HG02571 (cell line): ENCODE results near the gene IL2RA.
A peak's percentile ranks its signal among the peaks of the same experiment; 100 is the strongest.

Experiments
- ATAC-seq: cut with Tn5 transposase; IDR thresholded peaks from one replicate; pipeline ENCODE4 v1.9.1; 2021; ENCODE audit warnings: mild to moderate bottlenecking, moderate library complexity; ENCODE audit not compliant: unreplicated experiment

Gene IL2RA

DNA sequence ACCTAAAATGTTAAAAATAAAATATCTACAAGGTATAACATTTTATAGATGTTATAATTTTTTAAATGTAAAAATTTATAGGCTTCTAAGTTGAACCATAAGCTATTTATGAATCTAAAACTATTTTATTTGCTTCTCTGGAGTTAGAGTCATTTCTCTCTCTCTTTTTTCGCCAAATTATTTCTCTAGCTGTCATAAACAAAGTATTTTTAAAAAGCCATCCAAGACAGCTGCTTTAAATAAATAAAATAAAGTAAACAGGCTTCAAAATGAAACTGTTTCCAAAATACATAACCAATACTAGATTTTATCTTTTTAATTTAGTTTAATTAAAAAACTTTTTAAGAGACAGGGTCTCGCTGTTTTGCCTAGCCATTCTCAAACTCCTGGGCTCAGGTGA lies 72.4 kb downstream of the IL2RA start:
- ATAC-seq = no peak

DNA sequence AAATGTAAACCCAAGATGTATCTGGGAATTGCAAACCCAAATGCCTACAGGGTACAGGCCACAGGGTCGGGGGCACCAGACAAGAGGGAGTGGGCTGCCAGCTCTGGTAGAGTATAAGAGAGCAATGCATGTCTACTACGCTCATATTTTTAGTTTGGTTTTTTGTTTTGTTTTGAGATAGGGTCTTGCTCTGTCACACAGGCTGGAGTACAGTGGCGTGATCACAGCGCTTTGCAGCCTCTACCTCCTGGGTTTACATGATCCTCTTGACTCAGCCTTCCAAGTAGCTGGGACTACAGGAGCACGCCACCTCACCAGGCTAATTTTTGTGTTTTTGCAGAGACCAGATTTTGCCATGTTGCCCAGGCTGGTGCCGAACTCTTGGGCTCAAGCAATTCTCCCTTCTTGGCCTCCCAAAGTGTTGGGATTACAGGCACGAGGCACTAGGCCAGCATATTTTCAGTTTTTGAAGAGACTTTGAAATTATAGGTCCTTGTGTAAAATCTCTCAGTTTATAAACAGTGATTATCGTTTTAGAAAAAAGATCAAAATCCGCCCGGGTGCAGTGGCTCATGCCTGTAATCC lies 73.7 kb downstream of the IL2RA start:
- no peak for ATAC-seq

DNA sequence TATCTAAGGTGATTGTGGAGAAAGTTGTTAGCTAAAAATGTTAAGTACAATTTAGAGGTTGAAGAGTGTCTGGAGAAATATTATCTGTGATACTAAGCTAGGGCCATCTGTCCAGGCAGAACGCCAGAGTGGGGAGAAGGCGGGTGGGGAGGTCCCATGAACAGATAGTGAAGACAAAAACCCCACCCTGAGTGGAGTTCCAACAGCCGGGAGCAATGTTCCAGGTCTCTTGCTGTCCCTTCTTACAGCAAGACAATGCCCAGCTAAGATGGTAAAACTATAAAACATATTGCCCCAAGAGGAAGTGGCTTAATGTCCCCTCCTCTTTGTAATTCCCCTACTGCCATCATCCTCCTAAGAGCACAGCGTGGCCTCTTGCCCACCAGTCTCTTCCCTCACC lies 74.4 kb downstream of the IL2RA start:
- ATAC-seq = no peak

DNA sequence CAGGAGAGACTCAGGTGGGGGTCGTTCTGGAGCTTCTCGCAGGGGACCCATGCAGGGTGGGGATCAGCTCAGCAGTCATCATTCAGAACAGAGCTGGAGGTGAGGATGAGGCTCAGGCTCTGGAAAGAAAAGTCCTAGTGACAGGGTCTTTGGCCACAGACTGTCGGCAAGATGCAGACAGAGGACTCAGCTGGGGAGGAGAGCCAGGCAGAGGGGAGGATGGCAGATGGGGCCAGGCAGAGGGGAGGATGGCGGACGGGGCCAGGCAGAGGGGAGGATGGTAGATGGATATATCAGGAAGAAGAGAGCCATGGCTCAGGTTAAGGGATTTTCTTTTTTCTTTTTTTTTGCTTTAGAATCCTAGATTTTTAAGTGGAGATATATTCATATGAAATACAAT lies 77.1 kb downstream of the IL2RA start:
- no peak for ATAC-seq

DNA sequence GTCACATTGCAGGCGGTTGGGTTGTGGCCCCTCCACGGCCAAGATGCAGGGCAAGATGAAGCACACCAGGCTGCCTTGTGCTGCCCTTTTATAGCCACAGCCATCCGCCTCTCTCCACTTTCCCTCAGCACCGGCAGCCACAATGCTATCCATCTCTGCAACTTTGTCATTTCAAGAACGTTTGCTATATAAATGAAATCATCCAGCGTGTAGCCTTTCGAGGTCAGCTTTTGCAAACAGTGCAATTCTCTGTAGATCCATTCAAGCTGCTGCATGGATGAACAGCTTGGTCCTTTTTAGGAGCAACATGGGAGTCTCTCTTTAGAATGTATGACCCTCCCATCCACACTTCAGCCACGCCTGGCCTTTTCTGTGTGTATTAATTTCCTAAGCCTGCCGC lies 78.4 kb downstream of the IL2RA start:
- no peak for ATAC-seq

DNA sequence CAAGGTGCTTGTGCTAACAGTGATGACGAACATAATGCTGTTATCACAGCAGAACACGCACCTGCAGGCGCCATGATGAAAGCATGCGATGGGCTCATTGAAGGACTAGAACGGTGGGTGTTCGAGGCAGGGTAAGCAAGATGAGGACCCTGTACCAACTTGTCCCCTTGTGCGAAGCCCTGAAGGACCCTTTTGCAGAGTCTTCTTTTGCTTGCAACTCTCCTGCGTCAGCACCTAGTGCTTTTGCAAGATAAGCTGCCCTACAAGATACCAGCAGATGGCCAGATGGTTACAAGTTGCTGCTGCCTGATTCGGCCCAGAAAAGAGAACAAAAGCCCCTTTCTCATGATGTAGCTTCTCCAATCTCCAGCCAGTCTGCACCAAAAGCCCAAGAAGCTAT lies 80.6 kb downstream of the IL2RA start:
- no peak for ATAC-seq

DNA sequence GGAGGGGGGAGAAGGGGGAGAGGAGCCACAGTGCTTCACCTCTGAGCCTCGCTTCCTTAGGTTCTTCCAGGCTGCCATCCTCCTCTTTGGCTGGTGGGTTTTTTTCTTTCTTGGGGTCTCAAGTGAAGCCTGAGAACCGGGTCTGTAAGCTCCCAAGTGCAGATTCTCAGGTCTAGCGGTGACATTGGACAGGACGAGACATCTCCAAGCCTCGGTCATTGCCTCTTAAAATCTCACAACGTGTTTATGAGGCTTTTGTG lies 84.0 kb downstream of the IL2RA start:
- ATAC-seq = no peak

DNA sequence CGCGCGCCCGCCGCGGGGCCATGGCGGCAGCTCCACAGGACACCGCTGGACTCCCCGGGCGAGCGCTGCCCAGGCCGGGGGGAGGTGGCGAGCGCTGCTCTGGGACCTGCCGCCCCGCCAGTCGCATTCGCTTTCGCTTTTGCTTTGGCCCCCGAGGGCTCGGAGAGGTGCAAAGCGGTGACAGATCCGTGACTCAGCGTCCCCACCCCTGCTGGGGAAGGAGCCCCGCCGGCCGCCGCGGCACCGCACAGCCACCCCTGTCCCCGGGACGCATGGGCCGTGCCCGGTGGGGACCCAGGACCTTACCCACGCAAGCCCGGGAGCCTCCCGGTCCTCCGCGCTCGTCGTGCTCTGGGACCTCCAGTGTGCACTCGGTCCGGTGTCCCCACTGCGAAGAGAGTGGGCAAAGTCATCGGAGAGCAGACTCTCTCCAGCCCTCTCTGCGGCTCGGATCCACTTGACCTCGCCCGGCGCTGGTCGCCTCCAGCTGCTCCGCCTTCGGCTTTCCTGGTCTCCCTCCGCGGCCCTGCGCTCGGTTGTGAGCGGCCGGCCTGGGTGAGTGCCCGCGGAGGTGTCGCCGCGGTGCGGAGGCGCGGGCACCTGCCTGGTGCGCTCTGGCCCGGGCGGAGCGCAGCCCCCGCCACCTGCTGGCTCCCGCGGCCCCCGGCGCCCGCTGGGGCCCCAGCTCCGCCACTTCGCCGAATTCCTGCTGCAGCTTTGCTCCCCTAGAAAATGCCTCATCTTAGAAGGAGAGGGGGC lies 84.5 kb downstream of the IL2RA start, which contains the start of gene IL15RA:
Gene IL15RA, minus strand, starts transcription at position 73 of the 759 bp plus-strand sequence. Its CDS starts 51 bp downstream, at position 22.
- ATAC-seq = peak; percentile 61

DNA sequence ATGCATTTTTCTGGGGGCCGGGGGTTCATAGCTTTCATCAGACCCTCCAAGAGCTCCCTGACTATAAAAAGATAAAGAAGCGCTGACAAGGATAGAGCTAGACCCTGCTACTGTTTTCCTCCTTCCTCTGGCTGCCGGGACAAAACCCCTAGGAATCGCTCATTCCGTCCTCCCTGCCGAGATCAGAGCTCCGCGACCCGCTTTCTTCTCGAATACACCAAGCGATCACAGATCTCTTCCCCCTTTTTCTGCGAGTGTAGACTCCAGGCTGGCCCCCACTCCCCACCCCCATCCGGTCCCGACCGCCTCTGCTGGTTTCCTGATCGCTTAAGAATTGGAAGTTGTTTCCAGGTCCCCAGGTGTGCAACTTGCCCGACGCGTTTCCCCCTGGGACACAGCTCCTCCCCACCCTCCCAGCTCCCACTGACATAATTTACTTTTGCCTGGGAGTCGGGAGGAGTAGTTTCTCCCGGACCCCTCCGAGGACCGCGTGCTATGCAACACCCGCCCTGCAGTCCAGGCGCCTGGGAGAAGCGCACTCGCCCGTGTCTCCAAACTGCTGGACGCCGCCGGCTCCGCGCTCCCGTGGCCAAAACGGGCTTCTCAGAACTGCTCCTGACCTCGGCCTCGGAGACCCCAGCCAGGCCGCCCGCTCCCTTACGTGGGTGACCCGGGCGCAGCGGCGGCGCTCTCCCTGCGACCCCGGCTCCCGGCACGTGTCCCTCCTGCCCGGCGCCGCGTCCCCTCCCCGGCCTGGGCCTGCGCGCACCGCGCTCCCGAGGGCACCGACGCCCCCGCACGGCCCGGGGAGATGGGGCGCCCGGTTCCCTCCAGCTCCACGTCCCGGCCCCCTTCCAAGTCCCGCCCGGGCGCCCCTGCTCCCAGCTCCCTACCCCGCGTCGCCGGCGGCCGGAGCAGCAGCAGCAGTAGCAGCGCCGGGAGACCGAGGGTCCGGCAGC lies 85.4 kb downstream of the IL2RA start:
- ATAC-seq = peak; percentile 11

DNA sequence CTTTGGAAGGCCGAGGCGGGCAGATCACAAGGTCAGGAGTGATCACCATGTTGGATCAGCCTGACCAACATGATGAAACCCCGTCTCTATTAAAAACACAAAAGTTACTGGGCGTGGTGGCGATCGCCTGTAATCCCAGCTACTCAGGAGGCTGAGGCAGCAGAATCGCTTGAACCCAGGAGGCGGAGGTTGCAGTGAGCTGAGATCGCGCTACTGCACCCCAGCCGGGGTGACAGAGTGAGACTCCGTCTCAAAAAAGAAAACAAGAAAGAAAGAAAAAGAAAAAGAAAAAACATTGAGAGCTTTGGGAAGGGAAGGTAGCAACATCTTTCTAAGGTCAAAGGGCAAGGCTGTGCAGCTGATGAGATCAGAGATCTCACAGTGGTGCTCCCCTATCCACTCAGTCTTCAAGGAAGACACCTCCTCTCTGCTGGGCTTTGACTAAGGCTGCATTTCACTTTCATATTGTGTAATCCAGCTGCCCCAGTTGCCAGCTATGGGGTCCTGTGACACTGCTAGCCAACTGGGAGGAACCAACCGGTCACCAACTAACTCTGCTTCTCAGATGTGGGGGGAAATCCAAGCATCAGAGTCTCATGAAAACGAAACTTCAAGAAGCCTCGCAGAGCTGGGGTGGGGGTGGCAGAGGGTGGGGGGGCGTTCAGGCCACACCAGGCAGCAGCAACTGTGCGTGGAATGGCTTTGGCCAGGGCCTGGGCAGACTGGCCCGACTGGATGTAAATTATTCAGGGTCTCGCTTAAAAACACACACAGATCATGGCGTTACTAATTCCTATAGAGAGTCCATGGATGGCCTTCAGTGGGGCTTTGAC lies 86.3 kb downstream of the IL2RA start:
- peak; percentile 42 for ATAC-seq

DNA sequence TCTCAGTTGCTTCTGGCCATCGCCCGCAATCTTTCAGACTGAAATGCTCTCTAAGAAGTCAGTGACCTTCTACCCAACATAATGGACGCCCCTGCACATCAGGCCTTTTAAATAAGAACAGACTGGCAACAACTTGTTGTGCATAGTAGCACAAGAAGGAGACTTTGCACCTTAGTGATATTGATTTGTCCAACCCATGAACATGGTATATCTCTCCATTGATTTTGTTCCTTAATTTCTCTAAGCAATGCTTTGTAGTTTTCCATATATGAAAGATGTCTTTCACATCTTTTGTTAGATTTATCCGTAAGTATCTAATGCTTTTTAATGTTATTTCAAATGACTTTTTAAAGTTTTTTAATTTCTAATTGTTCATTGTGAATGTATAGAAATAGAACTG lies 89.1 kb downstream of the IL2RA start:
- no peak for ATAC-seq

DNA sequence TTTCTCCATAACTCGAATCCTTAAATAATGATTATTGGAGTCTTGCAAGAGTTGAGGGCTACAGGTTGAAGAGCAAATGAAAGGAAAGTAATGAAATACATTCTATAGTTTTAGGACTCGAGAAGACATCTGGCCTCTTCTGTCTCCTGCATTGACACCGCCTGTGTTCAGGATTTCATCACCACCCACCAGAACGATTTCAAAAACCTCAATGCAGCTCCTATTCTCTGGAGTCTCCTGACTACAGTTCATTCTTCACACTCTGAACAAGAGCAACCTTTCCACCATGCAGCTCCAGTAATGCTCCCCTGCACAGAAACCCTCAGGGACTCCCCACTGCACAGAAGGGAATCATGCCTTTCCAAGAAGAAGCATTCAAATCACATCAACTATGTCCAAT lies 90.3 kb downstream of the IL2RA start:
- no peak for ATAC-seq

DNA sequence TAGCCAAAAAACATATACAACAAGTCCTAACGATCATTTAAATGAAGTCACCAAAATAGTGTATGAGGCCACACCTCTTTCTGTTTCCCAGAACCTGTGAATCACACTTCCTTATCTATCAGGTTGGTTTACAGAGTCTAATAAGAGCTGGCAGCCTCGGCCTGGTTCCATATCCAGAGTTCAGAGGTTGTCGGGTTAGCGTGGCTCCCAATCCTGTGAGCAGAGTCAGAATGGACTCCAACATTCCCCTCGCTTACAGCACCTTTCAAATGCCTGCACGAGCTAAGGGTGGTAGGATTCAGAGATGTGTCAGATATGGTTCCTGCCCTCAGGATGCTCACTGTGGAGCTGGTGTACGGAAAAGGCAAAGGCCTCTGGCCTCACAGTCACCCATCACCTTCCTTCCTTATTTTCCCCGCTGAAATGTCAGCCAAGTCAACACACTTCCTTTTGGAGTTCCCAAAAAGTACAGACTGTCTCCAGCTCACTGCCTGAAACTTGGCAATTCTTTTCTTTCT lies 90.8 kb downstream of the IL2RA start:
- ATAC-seq = no peak

DNA sequence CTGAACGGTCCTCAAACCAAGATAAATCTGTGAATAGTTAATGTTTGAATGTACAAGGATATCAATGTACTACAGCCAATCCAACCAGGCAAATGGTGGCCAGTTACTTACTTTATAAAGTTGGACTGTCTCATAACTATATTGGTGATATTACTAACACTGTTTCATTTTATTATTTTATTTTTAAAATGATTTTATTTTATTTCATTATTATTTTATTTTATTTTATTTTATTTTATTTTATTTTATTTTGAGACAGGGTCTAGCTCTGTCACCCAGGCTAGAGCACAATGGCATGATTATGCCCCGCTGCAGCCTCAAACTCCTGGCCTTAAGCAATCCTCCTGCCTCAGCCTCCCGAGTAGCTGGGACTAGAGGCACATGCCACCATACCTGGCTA lies 91.6 kb downstream of the IL2RA start:
- no peak for ATAC-seq

DNA sequence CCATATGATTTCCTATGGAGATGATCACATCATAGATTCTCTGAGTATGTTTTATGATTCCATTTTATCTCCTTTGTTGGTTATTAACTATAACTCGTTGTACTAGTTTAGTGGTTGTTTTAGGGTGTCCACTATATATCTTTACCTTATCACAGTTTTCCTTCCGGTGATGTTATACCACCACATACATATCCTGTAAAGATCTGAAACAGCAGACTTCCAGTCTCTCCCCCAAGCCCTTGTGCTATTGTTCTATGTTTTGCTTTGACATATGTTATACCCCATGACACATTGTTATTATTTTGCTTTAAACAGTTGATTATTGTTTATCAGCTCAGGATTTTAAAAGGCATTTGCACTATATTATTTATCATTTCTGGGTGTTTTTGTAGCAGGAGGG lies 92.1 kb downstream of the IL2RA start:
- ATAC-seq = no peak

DNA sequence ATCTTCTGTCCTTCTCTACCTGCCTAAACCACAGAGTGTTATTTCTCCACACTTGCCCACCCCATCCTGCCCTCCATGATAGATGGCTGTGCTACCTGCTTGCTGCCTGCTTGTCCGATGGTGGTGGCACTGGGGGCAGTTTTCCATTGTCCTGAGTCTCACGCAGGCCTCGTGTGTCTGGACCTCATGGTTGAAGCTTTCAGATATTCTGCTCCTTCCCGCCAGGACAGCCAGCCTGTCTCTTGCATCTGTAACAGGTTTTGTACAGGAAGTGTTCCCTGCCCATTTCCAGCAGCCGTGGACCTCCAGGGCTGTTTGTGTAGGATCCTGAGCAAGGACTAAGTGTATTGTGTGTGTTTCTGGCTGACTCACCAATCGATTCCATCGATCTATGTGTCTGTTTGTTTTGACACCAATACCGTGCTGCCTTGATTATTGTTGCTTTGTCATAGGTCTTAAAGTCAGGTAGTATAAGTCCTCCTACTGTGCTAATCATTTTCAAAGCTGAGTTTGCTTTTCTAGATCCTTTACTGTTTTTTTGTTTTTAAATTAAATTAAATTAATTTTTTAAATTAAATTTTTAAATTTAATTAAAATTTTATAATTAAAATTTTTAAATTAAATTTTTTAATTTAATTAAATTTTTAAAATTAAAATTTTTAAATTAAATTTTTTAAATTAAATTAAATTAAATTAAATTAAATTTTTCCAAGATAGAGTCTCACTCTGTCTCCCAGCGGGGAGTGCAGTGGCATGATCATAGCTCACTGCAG lies 93.3 kb downstream of the IL2RA start:
- ATAC-seq = no peak

DNA sequence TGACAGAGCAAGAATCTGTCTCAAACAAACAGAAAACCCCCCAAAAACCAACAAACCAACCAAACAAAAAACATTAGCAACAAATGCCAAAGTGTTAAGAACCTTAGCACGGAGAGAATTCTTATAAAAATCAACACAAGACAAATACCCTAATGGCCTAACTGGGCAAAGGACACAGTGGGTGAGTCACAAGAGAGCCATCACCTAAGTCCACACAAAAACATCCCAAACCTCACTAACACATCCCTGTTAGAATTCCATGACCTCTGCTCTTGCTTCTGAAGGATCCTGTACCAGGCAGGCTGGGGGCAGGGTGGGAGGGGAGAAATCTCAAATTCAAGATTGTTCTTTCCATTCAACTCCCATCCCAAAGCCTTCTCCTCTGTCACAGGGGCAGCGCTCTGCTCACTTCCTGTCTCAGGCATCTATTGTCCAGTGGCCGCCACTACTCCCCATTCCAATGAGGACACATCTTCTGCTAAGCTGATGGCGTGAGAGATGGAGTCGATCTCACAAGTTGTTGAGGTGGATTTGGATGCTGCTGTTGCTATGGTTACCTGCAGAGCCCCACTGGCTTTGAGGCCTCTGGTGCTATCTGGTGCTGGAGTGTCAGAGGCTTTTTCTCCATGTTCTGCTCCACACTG lies 94.0 kb downstream of the IL2RA start:
- no peak for ATAC-seq

DNA sequence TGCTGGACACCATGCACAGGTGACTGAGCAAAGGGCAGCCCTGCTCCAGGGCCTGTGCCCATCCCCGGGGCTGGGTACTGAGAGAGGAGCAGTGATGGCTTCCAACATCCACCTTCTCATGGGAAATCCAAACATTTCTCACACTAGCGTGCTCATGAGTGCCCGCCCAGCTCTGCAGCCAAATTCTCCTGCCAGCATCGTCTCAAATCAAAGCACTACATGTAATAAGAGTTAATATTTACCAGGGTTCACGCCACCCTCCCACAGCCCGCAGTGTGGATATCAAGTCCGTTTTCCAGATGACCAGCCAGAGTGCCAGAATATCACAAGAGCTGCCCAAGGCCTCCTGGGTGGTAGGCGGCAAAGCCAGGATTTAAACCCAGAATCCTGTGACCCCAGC lies 96.9 kb downstream of the IL2RA start:
- ATAC-seq = no peak

DNA sequence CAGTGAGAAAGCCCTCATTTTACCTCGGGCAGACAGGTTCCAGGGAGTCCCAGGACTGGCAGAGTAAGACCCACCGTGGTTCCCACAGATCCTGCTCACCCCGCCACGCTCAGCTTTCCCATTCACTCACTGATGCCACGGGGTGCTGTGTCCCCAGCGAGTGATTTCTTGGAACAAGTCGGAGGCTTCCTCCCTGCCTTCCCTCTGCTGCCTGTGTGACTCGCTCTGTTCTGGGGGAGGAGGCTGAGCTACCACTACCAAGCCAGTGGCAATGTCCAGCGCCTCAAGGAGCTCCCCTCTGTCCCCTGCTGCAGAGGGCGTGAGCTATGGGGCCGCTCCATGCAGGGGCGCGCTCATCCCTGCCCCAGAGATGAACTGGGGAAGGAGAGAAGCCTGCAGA lies 97.4 kb downstream of the IL2RA start:
- no peak for ATAC-seq

DNA sequence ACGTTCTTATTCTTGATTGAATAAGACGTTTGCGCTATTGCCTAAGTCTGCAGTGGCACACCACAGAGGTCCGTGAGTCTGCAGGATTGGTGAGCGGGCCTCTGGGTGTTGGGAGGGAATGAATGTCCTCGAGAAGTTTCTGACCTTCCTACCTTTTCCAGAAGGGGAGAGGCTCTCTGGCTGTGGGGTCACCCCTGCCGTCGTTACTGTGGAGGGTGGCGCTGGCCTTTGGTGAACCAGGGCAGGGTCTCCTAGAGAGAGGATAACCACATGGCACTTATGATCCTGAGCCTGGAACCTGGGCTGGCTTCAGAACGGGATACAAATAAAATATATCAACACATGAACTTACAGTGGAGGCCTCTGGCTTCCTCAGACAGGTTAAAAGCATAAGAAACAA lies 98.6 kb downstream of the IL2RA start:
- no peak for ATAC-seq
